Left lung (tissue), 10 donors: ENCODE results near the gene NAXD. TPM values are rescaled to one million over a fixed set of nuclear protein-coding genes. Genes with fewer than 3 reads are reported as not detected.

Experiments
- ATAC-seq: fragments of 200-7000 bp; cut with Tn5 transposase; one replicate; pipeline ENCODE4 v1.9.1; 2020; ENCODE audit warnings: moderate library complexity
- DNase-seq, 4 donors: peaks; one replicate each; pipeline ENCODE4 v3.0.0-alpha.2; 2013 to 2020
- H3K27ac ChIP-seq, 2 donors: fragments of 200-600 bp; sonication (generic) in 1 of 2; one replicate each; pipeline versions ENCODE4 v1.5.0 to v1.8.0; 2020 to 2021
- H3K27me3 ChIP-seq, 2 donors: fragments of 200-600 bp; sonication (generic) in 1 of 2; one replicate each; pipeline versions ENCODE4 v1.5.0 to v1.8.0; 2020 to 2021
- H3K36me3 ChIP-seq, 2 donors: fragments of 200-600 bp; sonication (generic) in 1 of 2; one replicate each; pipeline versions ENCODE4 v1.5.0 to v1.8.0; 2020 to 2021
- H3K4me1 ChIP-seq, 2 donors: fragments of 200-600 bp; one replicate each; pipeline ENCODE4 v1.8.0; 2021
- H3K4me3 ChIP-seq, 2 donors: fragments of 200-600 bp; sonication (generic) in 1 of 2; one replicate each; pipeline versions ENCODE4 v1.5.0 to v1.8.0; 2020 to 2021; ENCODE audit warnings: mild to moderate bottlenecking in 1 of 2
- H3K9me3 ChIP-seq, 2 donors: fragments of 200-600 bp; sonication (generic) in 1 of 2; one replicate each; pipeline versions ENCODE4 v1.5.0 to v1.8.0; 2020 to 2021
- CTCF ChIP-seq, 2 donors: fragments of 200-600 bp; sonication (generic) in 1 of 2; IDR thresholded peaks; one replicate each; pipeline versions ENCODE4 v1.5.0 to v1.8.0; 2021; ENCODE audit warnings: antibody characterized with exemption in 2 of 2
- intact Hi-C, 2 donors: fragments of 100-400 bp; cut with DNase I; formaldehyde crosslinking; loops; one replicate each; pipeline versions ENCODE4 v1.11.2 to v1.14.2; 2022
- polyA plus RNA-seq, 6 donors: library from polyadenylated mRNA; unstranded; fragments of 120-200 nt; gene quantifications; one replicate each; pipeline ENCODE4 v1.2.1, GENCODE V29; 2013; ENCODE audit not compliant: insufficient read length in 6 of 6
- total RNA-seq, 2 donors: library from RNA; stranded (reverse); fragmentation: NEBNext Ultra II Directional; extraction: Animal tissue kit (Norgen Biotek cat#: 25700); gene quantifications; one replicate each; pipeline ENCODE4 v1.2.1, GENCODE V29; 2021
- donor health status: DM: no; HTN: yes; CAD: no.
- donor health status: DM: no; HTN: no; CAD: no.

NAXD gene
- total and polyA plus RNA-seq, 8 donors, result 25.3 to 41.1 (median 37.7) TPM

- Histone ChIP-seq H3K27me3 (no peaks in the 10 kb centered on the region), H3K4me3 (no peak overlapping the region), H3K9me3 (no peaks in the 10 kb centered on the region), H3K4me1 (peaks cover 0 to 53% of the 10 kb centered on the region in 2 donors), H3K27ac (peak overlapping the region in 1 of 2 donors; percentile 90), H3K36me3 (peaks cover 0 to 89% of the 10 kb centered on the region in 2 donors)
- intact Hi-C loops, result no loop called here
- no peak for ATAC-seq
- TF ChIP-seq CTCF (IDR thresholded peaks at IDR 0.05), result no peak
- no peak for DNase-seq
Observed at GRCh38 chr13:110662777-110663443, 47.6 kb downstream of the NAXD start.

- intact Hi-C loops, result no loop called here
- Histone ChIP-seq H3K27me3 (no peaks in the 10 kb centered on the region), H3K9me3 (no peaks in the 10 kb centered on the region), H3K36me3 (peaks cover 0 to 90% of the 10 kb centered on the region in 2 donors), H3K4me3 (no peak overlapping the region), H3K27ac (peak overlapping the region in 1 of 2 donors; percentile 90), H3K4me1 (peaks cover 0 to 47% of the 10 kb centered on the region in 2 donors)
- no peak for ATAC-seq
- no peak for DNase-seq
- no peak for TF ChIP-seq CTCF (IDR thresholded peaks at IDR 0.05)
Observed at GRCh38 chr13:110663491-110663890, 48.1 kb downstream of the NAXD start.

DNA sequence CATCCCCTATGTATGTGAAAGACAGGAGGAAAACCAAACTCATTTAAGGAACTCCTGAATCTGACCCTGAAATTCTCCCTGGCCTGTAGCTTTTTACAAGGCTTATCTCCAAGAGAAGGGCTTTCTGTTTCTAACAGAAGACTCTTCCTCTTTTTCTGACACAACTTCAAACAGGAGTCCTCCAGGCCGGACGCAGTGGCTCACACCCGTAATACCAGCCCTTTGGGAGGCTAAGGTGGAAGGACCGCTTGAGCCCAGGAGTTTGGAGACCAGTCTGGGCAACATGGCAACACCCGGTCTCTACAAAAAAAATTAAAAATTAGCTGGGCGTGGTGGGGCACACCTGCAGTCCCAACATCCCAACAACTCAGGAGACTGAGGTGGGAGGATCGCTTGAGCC lies 48.7 kb downstream of the NAXD start:
- H3K9me3 ChIP-seq, result no peaks in the 10 kb centered on the region
- H3K27ac ChIP-seq, result peak overlapping the region in 1 of 2 donors; percentile 90
- H3K36me3 ChIP-seq, result peaks cover 0 to 89% of the 10 kb centered on the region in 2 donors
- ATAC-seq, result no peak
- H3K4me1 ChIP-seq, result peaks cover 0 to 41% of the 10 kb centered on the region in 2 donors
- no peaks in the 10 kb centered on the region for H3K27me3 ChIP-seq
- H3K4me3 ChIP-seq, result no peak overlapping the region
- no peak for TF ChIP-seq CTCF (IDR thresholded peaks at IDR 0.05)
- intact Hi-C loops, result no loop called here
- DNase-seq, result peak in 1 of 4 donors; percentile 71

DNA sequence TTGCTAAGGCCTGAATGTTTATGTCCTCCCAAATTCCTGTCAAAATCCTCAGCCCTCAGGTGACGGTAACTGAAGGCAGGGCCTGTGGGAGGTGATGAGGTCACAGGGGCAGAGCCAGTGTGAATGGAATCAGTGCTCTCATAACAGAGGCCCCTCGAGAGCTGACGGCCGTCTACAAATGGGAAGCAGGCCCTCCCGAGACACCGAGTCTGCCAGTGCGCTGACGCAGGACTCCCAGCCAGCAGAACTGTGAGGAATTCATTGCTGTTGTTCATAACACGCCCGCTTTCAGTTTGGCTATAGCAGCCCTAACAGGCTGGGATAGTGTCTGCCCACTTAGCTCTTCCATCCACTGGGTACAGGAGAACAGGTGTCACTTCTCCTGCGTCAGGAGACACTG lies 49.3 kb downstream of the NAXD start:
- TF ChIP-seq CTCF (IDR thresholded peaks at IDR 0.05), result no peak
- Histone ChIP-seq H3K27ac (peak overlapping the region in 1 of 2 donors; percentile 90), H3K36me3 (peaks cover 0 to 89% of the 10 kb centered on the region in 2 donors), H3K4me1 (peaks cover 0 to 40% of the 10 kb centered on the region in 2 donors), H3K4me3 (no peak overlapping the region), H3K9me3 (no peaks in the 10 kb centered on the region), H3K27me3 (no peaks in the 10 kb centered on the region)
- intact Hi-C loops, result no loop called here
- no peak for ATAC-seq
- no peak for DNase-seq

GRCh38 chr13:110665491-110666254 lies 50.3 kb downstream of the NAXD start:
- peak overlapping the region in 1 of 2 donors; percentile 9 for H3K4me3 ChIP-seq
- H3K27ac ChIP-seq, result peak overlapping the region in 1 of 2 donors; percentile 90
- H3K4me1 ChIP-seq, result peaks cover 0 to 40% of the 10 kb centered on the region in 2 donors
- TF ChIP-seq CTCF (IDR thresholded peaks at IDR 0.05), result no peak
- DNase-seq (peak in 1 of 4 donors; percentile 66), ATAC-seq (peak; percentile 62)
- no peaks in the 10 kb centered on the region for H3K27me3 ChIP-seq
- no peaks in the 10 kb centered on the region for H3K9me3 ChIP-seq
- intact Hi-C loops, result no loop called here
- H3K36me3 ChIP-seq, result peaks cover 0 to 94% of the 10 kb centered on the region in 2 donors
